Pulmonary artery endothelial cell (primary cell): Measurements from ENCODE around the gene MUC3A. TPM values are rescaled to one million over a fixed set of nuclear protein-coding genes. Genes with fewer than 3 reads are reported as not detected.

Experiments
- DNase-seq: peaks from one replicate; pipeline ENCODE4 v3.0.0-alpha.2; 2011; ENCODE audit warnings: low read depth, low spot score
- total RNA-seq: library from RNA; depleted of rRNA; stranded (reverse); fragments of >200 nt; gene quantifications from 2 replicates; pipeline ENCODE4 v1.2.3, GENCODE V29; 2014

MUC3A gene
- total RNA-seq, 1 donor from 2014 or later = not detected

- no peak for DNase-seq
Observed at GRCh38 chr7:101017064-101017777, 67.9 kb downstream of the MUC3A start.

Other genes with a start within 250 kb of the MUC3A start
- 54.5 and 54.6 TPM in 2 replicates for gene POP7, start 243.4 kb upstream of the MUC3A start, total RNA-seq
- not detected in 2 replicates for gene EPO, start 229.1 kb upstream of the MUC3A start, total RNA-seq
- gene ZAN, start 215.9 kb upstream of the MUC3A start, total RNA-seq = not detected in 2 replicates
- gene EPHB4, start 122.0 kb upstream of the MUC3A start, total RNA-seq = 184 and 276 TPM in 2 replicates
- 29.2 and 30.9 TPM in 2 replicates for gene SLC12A9, start 96.8 kb upstream of the MUC3A start, total RNA-seq
- gene TRIP6, start 82.1 kb upstream of the MUC3A start, total RNA-seq = 61.0 and 71.8 TPM in 2 replicates
- gene SRRT, start 74.4 kb upstream of the MUC3A start, total RNA-seq = 56.7 and 66.1 TPM in 2 replicates
- 2.5 and 2.6 TPM in 2 replicates for gene UFSP1, start 59.8 kb upstream of the MUC3A start, total RNA-seq
- 0.33 and 0.81 TPM in 2 replicates for gene ACHE, start 53.6 kb upstream of the MUC3A start, total RNA-seq
- gene MUC12, start 20.0 kb downstream of the MUC3A start, total RNA-seq = under 0.01 TPM in 1 of 2 replicates, not detected in the other
- not detected in 2 replicates for gene MUC17, start 70.5 kb downstream of the MUC3A start, total RNA-seq
- gene TRIM56, start 135.9 kb downstream of the MUC3A start, total RNA-seq = 14.0 and 28.8 TPM in 2 replicates
- gene SERPINE1, start 177.6 kb downstream of the MUC3A start, total RNA-seq = 2,165 and 2,466 TPM in 2 replicates
- 161 and 225 TPM in 2 replicates for gene AP1S1, start 204.9 kb downstream of the MUC3A start, total RNA-seq
- 0.07 TPM in 1 of 2 replicates, not detected in the other for gene VGF, start 216.0 kb downstream of the MUC3A start, total RNA-seq
- gene NAT16, start 230.8 kb downstream of the MUC3A start, total RNA-seq = not detected in 2 replicates